ENCODE data around the gene C13orf46. TPM values are rescaled to one million over a fixed set of nuclear protein-coding genes. Genes with fewer than 3 reads are reported as not detected.

The C13orf46 gene
- total and polyA plus RNA-seq, 2 donors (not counting 1 experiment from before 2014, with no cell fraction given) = 0.50 to 0.56 TPM

- Histone ChIP-seq H3K27me3 (ENCODE audit: control insufficient read depth, insufficient read depth, low read length) (no peaks in the 10 kb centered on the region), H3K4me3 (replicated peaks in 1 of 4; ENCODE audit: control extremely low read depth in 1 of 4, insufficient read depth in 1 of 4, low read depth in 3 of 4, low read length in 4 of 4) (no peak overlapping the region), H3K9ac (ENCODE audit: insufficient read depth, low read length) (no peak overlapping the region), H3K79me2 (ENCODE audit: control insufficient read depth, insufficient read depth, low read length) (no peaks in the 10 kb centered on the region), H3K9me3 (ENCODE audit: control insufficient read depth, insufficient read depth, low read depth, low read length) (no peaks in the 10 kb centered on the region), H2AFZ (ENCODE audit: low read length) (no peak overlapping the region), H3K36me3 (ENCODE audit: control insufficient read depth, insufficient read depth, low read length) (peaks cover 8% of the 10 kb centered on the region), H3K27ac (ENCODE audit: insufficient read depth, low read length) (no peak overlapping the region), H3K4me2 (ENCODE audit: extremely low read depth, insufficient read depth, low read length) (no peak overlapping the region), H3K4me1 (ENCODE audit: control insufficient read depth, extremely low read depth, insufficient read depth, low read length) (peaks cover 8% of the 10 kb centered on the region), H4K20me1 (ENCODE audit: control insufficient read depth, extremely low read depth, insufficient read depth, low read length) (no peaks in the 10 kb centered on the region)
- DNase-seq (ENCODE audit: low read depth in 2 of 2) = peak; percentile 42 to 75
- peak; percentile 71 to 85 for TF ChIP-seq CTCF (conservative IDR thresholded peaks at IDR 0.05 in 1 of 2, IDR thresholded peaks at IDR 0.05 in 1 of 2; ENCODE audit: low read depth in 1 of 2, low read length in 2 of 2)
- no peak for TF ChIP-seq EZH2 (IDR thresholded peaks at IDR 0.05; ENCODE audit: low read length, missing control alignments)
Observed at GRCh38 chr13:113951246-113951999, 22.5 kb downstream of the C13orf46 start.

- no peak overlapping the region for H3K27ac ChIP-seq (ENCODE audit: insufficient read depth, low read length)
- no peaks in the 10 kb centered on the region for H3K27me3 ChIP-seq (ENCODE audit: control insufficient read depth, insufficient read depth, low read length)
- DNase-seq (ENCODE audit: low read depth in 2 of 2) = no peak
- H3K36me3 ChIP-seq (ENCODE audit: control insufficient read depth, insufficient read depth, low read length) = peaks cover 5% of the 10 kb centered on the region
- no peak overlapping the region for H3K4me3 ChIP-seq (replicated peaks in 1 of 4; ENCODE audit: control extremely low read depth in 1 of 4, insufficient read depth in 1 of 4, low read depth in 3 of 4, low read length in 4 of 4)
- peaks cover 8% of the 10 kb centered on the region for H3K4me1 ChIP-seq (ENCODE audit: control insufficient read depth, extremely low read depth, insufficient read depth, low read length)
- H2AFZ ChIP-seq (ENCODE audit: low read length) = no peak overlapping the region
- no peaks in the 10 kb centered on the region for H3K79me2 ChIP-seq (ENCODE audit: control insufficient read depth, insufficient read depth, low read length)
- TF ChIP-seq EZH2 (IDR thresholded peaks at IDR 0.05; ENCODE audit: low read length, missing control alignments) (no peak), CTCF (conservative IDR thresholded peaks at IDR 0.05 in 1 of 2, IDR thresholded peaks at IDR 0.05 in 1 of 2; ENCODE audit: low read depth in 1 of 2, low read length in 2 of 2) (no peak)
- H3K9ac ChIP-seq (ENCODE audit: insufficient read depth, low read length) = no peak overlapping the region
- no peak overlapping the region for H3K4me2 ChIP-seq (ENCODE audit: extremely low read depth, insufficient read depth, low read length)
- H4K20me1 ChIP-seq (ENCODE audit: control insufficient read depth, extremely low read depth, insufficient read depth, low read length) = no peaks in the 10 kb centered on the region
- no peaks in the 10 kb centered on the region for H3K9me3 ChIP-seq (ENCODE audit: control insufficient read depth, insufficient read depth, low read depth, low read length)
Observed at GRCh38 chr13:113950451-113951245, 23.2 kb downstream of the C13orf46 start.

GRCh38 chr13:113949546-113949945 is 24.3 kb downstream of the C13orf46 start:
- Histone ChIP-seq H3K9me3 (ENCODE audit: control insufficient read depth, insufficient read depth, low read depth, low read length) (no peaks in the 10 kb centered on the region), H3K4me2 (ENCODE audit: extremely low read depth, insufficient read depth, low read length) (no peak overlapping the region), H2AFZ (ENCODE audit: low read length) (no peak overlapping the region), H3K36me3 (ENCODE audit: control insufficient read depth, insufficient read depth, low read length) (peaks cover 3% of the 10 kb centered on the region), H4K20me1 (ENCODE audit: control insufficient read depth, extremely low read depth, insufficient read depth, low read length) (no peaks in the 10 kb centered on the region), H3K27me3 (ENCODE audit: control insufficient read depth, insufficient read depth, low read length) (no peaks in the 10 kb centered on the region), H3K79me2 (ENCODE audit: control insufficient read depth, insufficient read depth, low read length) (no peaks in the 10 kb centered on the region), H3K27ac (ENCODE audit: insufficient read depth, low read length) (no peak overlapping the region), H3K9ac (ENCODE audit: insufficient read depth, low read length) (no peak overlapping the region), H3K4me3 (replicated peaks in 1 of 4; ENCODE audit: control extremely low read depth in 1 of 4, insufficient read depth in 1 of 4, low read depth in 3 of 4, low read length in 4 of 4) (no peak overlapping the region), H3K4me1 (ENCODE audit: control insufficient read depth, extremely low read depth, insufficient read depth, low read length) (peaks cover 8% of the 10 kb centered on the region)
- no peak for DNase-seq (ENCODE audit: low read depth in 2 of 2)
- TF ChIP-seq EZH2 (IDR thresholded peaks at IDR 0.05; ENCODE audit: low read length, missing control alignments) = no peak
- TF ChIP-seq CTCF (conservative IDR thresholded peaks at IDR 0.05 in 1 of 2, IDR thresholded peaks at IDR 0.05 in 1 of 2; ENCODE audit: low read depth in 1 of 2, low read length in 2 of 2) = no peak

Data from fibroblast of lung (primary cell).